ENCODE measurements around the gene RSRP1. TPM values are rescaled to one million over a fixed set of nuclear protein-coding genes. Genes with fewer than 3 reads are reported as not detected.

RSRP1 gene
- total and polyA plus RNA-seq, 2 of the 4 experiments (the other 2 are of a cell fraction), result 71.0 TPM

DNA sequence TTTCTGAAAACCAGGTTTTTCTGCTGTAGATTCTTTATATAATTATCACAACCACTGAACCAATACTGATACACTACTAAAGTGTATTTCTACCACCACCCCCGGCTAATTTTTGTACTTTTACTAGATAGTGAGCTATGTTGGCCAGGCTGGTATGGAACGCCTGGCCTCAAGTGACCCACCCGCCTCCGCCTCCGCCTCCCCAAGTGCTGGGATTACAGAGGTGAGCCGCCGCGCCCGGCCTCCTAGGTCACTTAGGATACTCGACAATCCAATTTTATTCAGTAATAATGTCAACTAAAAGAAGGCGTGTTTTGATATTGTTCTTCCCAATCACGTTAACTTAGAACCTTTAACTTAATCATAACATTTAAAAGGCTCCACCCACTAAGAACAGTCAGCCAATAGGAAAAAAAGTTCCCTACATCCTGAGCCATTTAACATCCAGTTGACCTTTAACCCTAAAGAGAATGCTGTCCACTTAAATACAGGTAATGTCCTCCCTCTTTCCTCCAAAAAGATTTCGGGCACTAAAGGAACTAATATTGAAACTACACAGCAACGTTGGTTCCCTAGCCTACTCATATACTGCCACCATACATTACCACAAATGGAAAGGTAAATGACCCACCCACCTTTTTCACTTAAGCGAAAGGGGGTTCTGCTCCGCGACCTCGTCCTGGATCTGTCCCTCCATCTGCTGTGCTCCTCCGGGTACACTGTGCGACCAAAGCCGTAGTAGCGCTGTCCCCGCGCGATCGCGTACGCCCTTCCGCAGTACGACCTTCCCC, 1.2 kb downstream of the RSRP1 start:
- dilution Hi-C loops (cut with HindIII; ENCODE audit: low sequenced_read_pairs, unreplicated experiment) (no loop called here), intact Hi-C loops (cut with micrococcal nuclease) (loop anchor here (5.0 to 10.0 kb wide), 2 partner anchors 96 to 569 kb away; partner anchors contain the start of gene MTFR1L), in situ Hi-C loops (cut with MboI; ENCODE audit: low sequenced_read_pairs) (loop anchor here (25.0 kb wide), 1 partner anchor 566 kb away; the partner anchor contains the start of genes MTFR1L and SELENON)
- Histone ChIP-seq H4K8ac (ENCODE audit: low read depth in 2 of 2, low read length in 2 of 2) (no peak overlapping the region; a peak in 1 of 4 replicates), H3K36me3 (ENCODE audit: control insufficient read depth, insufficient read depth, low read length) (peaks cover 21% of the 10 kb centered on the region), H3K27ac (ENCODE audit: insufficient read depth, low read length) (peak overlapping the region; percentile 93), H3K4me3 (ENCODE audit: insufficient read depth, low read depth, low read length) (peak overlapping the region; percentile 75), H3K4me1 (ENCODE audit: control insufficient read depth, insufficient read depth, low read length) (no peaks in the 10 kb centered on the region), H3K4me2 (ENCODE audit: low read depth, low read length) (peak overlapping the region; percentile 96), H3K9me3 (ENCODE audit: control insufficient read depth, insufficient read depth, low read length) (no peaks in the 10 kb centered on the region), H3K18ac (ENCODE audit: low read depth, low read length) (no peak overlapping the region), H3K14ac (replicated peaks; ENCODE audit: low read depth, low read length) (peak overlapping the region; percentile 90), H3K9me1 (ENCODE audit: insufficient read depth, low read length) (no peaks in the 10 kb centered on the region), H2BK5ac (ENCODE audit: low read depth, low read length, poor library complexity, severe bottlenecking) (peak overlapping the region; percentile 58), H3K4ac (ENCODE audit: low read depth, low read length) (peak overlapping the region; percentile 76), H3K79me1 (ENCODE audit: low read depth in 1 of 2, low read length in 2 of 2) (peaks cover 9 to 38% of the 10 kb centered on the region in 2 experiments), H2AK5ac (ENCODE audit: low read depth, low read length) (peak overlapping the region; percentile 85; the same call in 1 of the 2 replicates), H2AK9ac (replicated peaks; ENCODE audit: low read depth, low read length, poor library complexity) (peak overlapping the region; percentile 100), H4K5ac (ENCODE audit: low read depth, low read length) (no peak overlapping the region), H3K9ac (ENCODE audit: low read depth, low read length) (peak overlapping the region; percentile 97), H2BK15ac (ENCODE audit: low read depth, low read length) (no peak overlapping the region), H2AFZ (replicated peaks; ENCODE audit: low read length, poor library complexity) (peak overlapping the region; percentile 87), H3K56ac (ENCODE audit: extremely low read depth, insufficient read depth, low read length) (0 out of 2 replicates have a peak overlapping the region, but pooled peaks have one; percentile 29), H3K27me3 (ENCODE audit: control insufficient read depth, insufficient read depth, low read length) (no peaks in the 10 kb centered on the region), H4K91ac (ENCODE audit: insufficient read depth, low read depth, low read length) (peak overlapping the region; percentile 39; the same call in 1 of the 2 replicates), H2BK120ac (ENCODE audit: low read depth, low read length) (no peak overlapping the region), H3K23ac (ENCODE audit: low read depth, low read length) (peak overlapping the region; percentile 89), H2BK20ac (ENCODE audit: low read depth, low read length) (no peak overlapping the region), H4K20me1 (ENCODE audit: insufficient read depth, low read length) (peaks cover 34% of the 10 kb centered on the region)
- BruUV-seq (replicated peaks), result no TSS peak
- ATAC-seq (ENCODE audit: low read depth) (no peak), DNase-seq (peak; percentile 33)
- WGBS, 2 experiments (ENCODE audit: extremely low coverage in 2 of 2, insufficient read length in 1 of 2), result 0% methylated on average over 16 of the region's 30 CpGs; no CpG with 5 or more reads in 1 of the 2 experiments
- ChIA-PET CTCF (no interaction called here), POLR2A (ENCODE audit: unreplicated experiment) (no interaction called here)
- TF ChIP-seq SMC3 (IDR thresholded peaks at IDR 0.05; ENCODE audit: low read depth, low read length), result no peak
- no peak for TF ChIP-seq BHLHE40 (IDR thresholded peaks at IDR 0.05; ENCODE audit: low read depth, low read length)
- no peak for TF ChIP-seq POLR2A (IDR thresholded peaks at IDR 0.05; ENCODE audit: low read depth, low read length)
- TF ChIP-seq MAFK (IDR thresholded peaks at IDR 0.05; ENCODE audit: low read depth, low read length), result no peak
- no peak for TF ChIP-seq CTCF (conservative IDR thresholded peaks at IDR 0.05; ENCODE audit: low read depth, low read length)
- no peak for TF ChIP-seq RFX5 (IDR thresholded peaks at IDR 0.05; ENCODE audit: low read depth, low read length)
- TF ChIP-seq CHD1 (IDR thresholded peaks at IDR 0.05; ENCODE audit: low read depth, low read length), result no peak; the same call in 1 of the 2 replicates
- TF ChIP-seq MAZ (IDR thresholded peaks at IDR 0.05; ENCODE audit: borderline replicate concordance, low read depth, low read length), result no peak
- no peak for TF ChIP-seq RCOR1 (IDR thresholded peaks at IDR 0.05; ENCODE audit: insufficient replicate concordance, low read length)
- TF ChIP-seq MXI1 (IDR thresholded peaks at IDR 0.05; ENCODE audit: borderline replicate concordance, low read depth, low read length), result no peak
- no peak for TF ChIP-seq FOS (IDR thresholded peaks at IDR 0.05; ENCODE audit: low read depth, low read length)
- no peak for TF ChIP-seq NFE2L2 (IDR thresholded peaks at IDR 0.05; ENCODE audit: low read depth, low read length)
- TF ChIP-seq, protein P1, sequence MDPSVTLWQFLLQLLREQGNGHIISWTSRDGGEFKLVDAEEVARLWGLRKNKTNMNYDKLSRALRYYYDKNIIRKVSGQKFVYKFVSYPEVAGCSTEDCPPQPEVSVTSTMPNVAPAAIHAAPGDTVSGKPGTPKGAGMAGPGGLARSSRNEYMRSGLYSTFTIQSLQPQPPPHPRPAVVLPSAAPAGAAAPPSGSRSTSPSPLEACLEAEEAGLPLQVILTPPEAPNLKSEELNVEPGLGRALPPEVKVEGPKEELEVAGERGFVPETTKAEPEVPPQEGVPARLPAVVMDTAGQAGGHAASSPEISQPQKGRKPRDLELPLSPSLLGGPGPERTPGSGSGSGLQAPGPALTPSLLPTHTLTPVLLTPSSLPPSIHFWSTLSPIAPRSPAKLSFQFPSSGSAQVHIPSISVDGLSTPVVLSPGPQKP (IDR thresholded peaks at IDR 0.05; ENCODE audit: borderline replicate concordance, low read depth, low read length), result no peak
